C4-2B (cell line): Measurements from ENCODE around the gene GPANK1.

ENCODE experiments used
- ZFX ChIP-seq: fragments of 450-650 bp; IDR thresholded peaks from 2 replicates; pipeline ENCODE4 v1.6.1; 2017
- TF ChIP-seq, protein P1 (sequence below): fragments of 450-650 bp; conservative IDR thresholded peaks from 2 replicates; pipeline ENCODE4 v1.5.1; 2017; ENCODE audit warnings: mild to moderate bottlenecking

DNA sequence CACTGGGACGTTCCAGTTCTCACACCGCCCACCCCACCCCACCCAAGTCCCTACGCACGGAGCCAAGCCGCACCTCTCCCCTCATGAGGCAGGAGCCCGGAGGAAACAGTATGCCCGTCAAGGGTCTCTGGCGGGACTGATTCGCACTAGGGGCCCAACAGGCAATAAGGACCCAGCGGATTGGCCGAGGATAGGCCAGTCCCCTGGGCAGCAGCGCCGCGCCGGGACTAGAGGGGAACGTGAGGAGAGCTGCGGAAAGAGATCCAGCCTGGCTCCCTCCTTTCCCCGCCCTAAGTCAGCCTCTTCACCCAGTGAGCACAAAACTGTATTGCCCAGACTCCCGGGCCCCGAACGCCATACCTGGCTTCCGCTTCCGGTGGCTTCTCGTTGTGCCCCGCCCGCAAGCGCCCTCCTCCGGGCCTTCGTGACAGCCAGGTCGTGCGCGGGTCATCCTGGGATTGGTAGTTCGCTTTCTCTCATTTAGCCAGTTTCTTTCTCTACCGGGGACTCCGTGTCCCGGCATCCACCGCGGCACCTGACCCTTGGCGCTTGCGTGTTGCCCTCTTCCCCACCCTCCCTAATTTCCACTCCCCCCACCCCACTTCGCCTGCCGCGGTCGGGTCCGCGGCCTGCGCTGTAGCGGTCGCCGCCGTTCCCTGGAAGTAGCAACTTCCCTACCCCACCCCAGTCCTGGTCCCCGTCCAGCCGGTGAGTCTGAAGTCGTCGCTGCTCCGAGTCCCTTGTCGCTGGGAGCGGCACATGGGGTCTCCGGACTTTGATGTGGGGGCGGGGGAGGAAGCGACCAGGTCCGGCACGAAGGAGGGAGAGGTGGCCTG, 922 bp upstream of the GPANK1 start, which contains the start of gene CSNK2B:
- TF ChIP-seq, protein P1, sequence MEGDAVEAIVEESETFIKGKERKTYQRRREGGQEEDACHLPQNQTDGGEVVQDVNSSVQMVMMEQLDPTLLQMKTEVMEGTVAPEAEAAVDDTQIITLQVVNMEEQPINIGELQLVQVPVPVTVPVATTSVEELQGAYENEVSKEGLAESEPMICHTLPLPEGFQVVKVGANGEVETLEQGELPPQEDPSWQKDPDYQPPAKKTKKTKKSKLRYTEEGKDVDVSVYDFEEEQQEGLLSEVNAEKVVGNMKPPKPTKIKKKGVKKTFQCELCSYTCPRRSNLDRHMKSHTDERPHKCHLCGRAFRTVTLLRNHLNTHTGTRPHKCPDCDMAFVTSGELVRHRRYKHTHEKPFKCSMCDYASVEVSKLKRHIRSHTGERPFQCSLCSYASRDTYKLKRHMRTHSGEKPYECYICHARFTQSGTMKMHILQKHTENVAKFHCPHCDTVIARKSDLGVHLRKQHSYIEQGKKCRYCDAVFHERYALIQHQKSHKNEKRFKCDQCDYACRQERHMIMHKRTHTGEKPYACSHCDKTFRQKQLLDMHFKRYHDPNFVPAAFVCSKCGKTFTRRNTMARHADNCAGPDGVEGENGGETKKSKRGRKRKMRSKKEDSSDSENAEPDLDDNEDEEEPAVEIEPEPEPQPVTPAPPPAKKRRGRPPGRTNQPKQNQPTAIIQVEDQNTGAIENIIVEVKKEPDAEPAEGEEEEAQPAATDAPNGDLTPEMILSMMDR = no peak
- peak; percentile 57; the same call in 1 of the 2 replicates for TF ChIP-seq ZFX
